Neural progenitor cell (in vitro differentiated cells): ENCODE measurements around the gene IL1RAPL1.

ENCODE experiments used
- CTCF ChIP-seq: fragments of 200-600 bp; sonication (generic); IDR thresholded peaks from 2 replicates; pipeline ENCODE4 v1.5.1; 2017; ENCODE audit warnings: antibody characterized with exemption, mild to moderate bottlenecking
- EZH2phosphoT487 ChIP-seq: fragments of 200-600 bp; sonication (generic); IDR thresholded peaks from 2 replicates; pipeline ENCODE4 v1.6.1; 2017; ENCODE audit warnings: antibody characterized with exemption

GRCh38 chrX:29965634-29966033 lies 1378.4 kb downstream of the IL1RAPL1 start:
- no peak for TF ChIP-seq CTCF
- TF ChIP-seq EZH2phosphoT487: no peak
